HG03103 (cell line): ENCODE data around the gene LARP1.

Source experiments
- ATAC-seq: cut with Tn5 transposase; IDR thresholded peaks from one replicate; pipeline ENCODE4 v1.9.1; 2021; ENCODE audit warnings: low read depth; ENCODE audit not compliant: unreplicated experiment

LARP1 gene

DNA sequence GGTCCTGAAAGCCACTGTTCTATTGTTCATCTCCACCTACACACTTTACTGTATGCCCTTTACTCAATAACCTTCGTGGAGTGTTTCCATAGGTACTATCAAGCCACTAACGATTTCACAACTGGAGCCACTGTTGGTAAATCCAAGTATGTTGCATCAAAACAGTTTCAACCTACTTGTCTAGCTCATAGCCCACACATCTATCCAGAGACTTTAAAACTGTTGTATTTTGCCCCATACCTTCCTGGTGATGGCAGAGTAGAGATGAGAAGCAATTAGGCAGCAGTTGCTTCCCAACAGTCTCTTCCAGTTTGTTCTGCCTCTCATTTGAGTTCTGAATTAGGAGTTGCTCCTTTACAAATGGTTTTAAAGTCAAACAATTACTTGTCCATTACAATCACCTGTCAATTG lies 94.6 kb downstream of the LARP1 start:
- ATAC-seq, result no peak

DNA sequence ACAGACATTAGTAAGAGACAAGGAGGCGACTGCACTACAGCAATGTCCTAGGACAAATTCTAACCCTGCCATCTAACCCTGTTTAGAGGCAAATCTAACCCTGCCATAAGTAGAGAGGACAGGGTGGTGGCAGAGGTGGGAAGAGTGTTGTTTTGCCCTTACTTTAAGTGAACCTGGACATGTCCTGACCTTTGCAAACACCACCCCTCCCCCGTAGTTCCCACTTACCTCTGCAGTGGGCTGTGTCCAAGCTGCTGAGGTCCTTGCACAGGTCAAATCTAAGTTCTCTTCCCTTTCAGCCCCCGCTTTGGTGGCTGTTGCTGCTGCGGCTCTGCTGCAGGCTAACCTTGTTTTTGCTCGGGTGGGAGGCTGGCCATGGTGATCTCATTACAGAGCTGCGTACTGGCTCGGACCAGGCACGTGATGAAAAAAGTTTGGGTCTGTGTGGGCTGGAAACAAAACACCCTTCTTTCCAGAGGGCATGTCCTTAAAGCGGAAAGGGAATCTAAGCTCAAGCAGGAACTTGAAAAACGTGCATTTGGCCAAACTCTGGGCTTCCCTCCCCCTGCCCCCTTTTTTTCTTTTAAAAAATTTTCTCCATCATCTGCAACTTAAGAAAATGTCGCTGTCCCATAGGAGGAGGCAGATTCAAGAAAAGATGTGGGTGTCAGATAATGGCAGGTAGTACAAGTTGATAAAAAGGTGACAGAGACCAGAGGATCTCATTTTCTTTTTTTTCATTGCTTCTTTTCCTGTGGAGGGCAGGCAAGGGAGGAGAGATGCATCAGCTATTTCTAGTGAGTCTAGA lies 95.3 kb downstream of the LARP1 start, which contains the start of gene FAXDC2:
FAXDC2 (minus strand) TSS at position 349 of the 808 bp plus-strand sequence. CDS start 12,425 bp downstream, outside the sequence.
- ATAC-seq, result no peak

DNA sequence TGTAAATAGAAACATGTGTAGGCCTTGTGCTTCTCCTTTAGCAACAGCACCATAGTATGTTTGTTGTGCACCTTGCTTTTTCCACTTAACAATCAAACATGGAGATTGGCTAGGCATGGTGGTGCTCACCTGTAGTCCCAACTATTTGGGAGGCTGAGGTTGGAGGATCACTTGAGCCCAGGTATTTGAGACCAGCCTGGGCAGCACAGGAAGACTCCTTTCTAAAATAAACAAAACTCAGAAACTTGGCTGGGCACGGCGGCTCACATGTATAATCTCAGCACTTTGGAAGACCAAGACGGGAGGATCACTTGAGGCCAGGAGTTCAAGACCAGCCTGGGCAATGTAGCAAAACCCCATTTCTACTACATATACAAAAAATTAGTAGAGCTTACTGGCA lies 96.2 kb downstream of the LARP1 start:
- no peak for ATAC-seq

DNA sequence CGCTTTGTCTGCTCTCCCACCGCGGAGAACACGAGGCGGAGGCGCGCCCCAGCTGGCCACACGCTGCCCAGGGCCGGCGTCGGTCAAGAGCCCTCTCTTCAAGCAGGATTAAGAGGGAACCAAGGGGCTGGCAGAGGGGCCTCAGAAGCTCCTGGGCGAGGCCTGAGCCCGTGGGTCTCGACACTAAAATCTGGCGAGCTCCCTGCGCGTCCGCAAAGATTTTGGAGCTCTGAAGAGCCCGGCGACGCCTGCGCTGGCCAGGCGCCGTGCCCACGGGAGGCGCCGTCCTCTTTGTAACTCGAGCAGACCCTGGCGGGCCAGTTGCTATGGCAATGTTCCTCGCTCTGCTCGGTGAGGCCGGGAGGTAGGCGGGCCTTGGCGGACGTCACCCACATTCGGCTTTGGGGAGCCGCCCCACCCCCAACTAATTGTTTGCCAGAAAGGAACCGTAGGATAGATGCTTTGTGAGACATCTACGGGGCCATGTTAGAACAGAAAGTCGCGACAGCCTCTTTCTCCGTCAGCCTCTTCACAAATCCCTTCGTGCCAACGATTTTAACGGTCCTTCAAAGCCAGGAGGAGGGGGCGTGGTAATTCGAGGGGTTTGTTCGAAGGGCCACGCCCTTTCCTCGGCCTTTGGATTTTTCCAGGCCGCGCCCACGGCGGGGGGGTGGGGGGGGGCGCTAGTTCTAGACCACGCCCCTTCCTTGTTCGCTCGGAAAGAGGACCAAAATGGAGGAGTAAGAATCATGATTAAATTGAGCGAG lies 102.5 kb downstream of the LARP1 start:
- ATAC-seq, result peak; percentile 58

DNA sequence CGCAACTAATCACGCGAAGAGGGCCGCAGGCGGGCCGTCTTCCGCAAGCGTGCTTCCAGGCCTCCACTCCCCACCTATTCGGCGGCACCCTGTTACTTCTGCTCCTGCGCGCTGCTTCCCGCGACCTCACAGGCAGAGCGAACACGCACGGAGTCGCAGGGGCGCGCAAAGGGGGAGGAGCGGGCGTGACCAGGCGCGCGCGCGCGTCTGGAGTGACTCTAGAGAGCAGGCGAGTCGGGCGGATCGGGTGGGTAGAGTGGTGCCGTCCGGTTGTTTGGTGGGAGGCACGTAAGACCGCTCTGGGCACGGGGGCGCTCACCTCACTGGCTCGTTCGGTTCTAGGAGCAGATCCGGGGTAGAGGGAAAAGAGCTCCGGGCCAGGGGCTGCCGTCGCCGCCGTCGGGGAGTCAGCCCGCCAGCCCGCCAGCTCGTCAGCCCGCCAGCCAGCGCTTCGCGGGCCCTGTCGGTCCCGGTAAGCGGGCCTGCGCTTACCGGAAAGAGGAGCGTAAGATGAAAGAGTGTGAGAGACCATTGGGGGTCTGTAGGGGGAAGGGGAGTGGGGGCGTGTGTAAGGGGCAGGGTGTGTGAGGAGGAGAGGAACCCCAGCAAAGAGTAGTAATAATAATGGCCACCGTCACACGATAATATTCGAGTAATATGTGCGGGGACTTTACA lies 103.3 kb downstream of the LARP1 start, which contains the start of gene CNOT8:
CNOT8 (plus strand) TSS at position 331 of the 675 bp plus-strand sequence. CDS start 4,652 bp downstream, outside the sequence.
- ATAC-seq, result peak; percentile 74

DNA sequence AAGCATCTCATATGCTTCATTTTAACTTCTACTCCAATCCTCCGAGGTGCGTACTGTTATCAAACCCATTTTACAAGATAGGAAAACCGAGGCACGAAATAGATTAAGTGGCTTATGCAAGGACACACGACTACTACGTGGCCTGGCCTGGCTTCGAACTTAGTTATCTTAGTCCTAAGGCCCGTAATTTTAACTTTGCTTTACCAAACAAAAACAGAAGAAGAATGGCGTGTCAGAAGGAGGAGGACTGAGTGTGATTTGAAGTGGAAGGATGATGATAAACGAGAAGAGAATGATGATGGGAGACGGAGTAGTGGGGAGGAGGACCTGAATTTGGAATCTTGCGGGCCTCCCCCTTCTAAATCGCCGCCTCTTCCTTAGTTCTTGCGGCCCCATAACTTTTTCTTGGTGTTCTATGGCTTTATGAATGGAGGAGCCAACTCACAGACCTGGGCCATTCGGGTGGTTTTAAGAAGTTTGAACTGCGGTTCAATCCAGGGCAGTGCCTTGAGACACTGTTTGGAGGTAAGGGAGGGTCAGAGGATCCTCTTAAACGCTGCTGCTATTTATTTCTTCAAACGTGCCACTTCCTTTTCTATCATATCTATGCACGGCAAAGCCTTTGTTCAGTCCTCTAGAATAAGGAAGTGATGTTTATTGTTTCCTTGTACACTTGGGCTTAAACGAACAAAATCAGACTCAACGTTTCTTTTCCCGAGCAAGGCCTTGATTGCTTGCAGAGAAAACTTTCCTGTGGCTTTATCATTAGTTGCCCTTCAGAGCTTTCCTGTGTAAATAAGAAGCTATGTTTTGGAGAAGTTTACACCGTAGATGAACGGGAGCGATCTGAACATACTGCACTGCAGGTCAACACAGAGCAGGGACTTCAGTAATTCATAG lies 104.0 kb downstream of the LARP1 start:
- ATAC-seq, result no peak

DNA sequence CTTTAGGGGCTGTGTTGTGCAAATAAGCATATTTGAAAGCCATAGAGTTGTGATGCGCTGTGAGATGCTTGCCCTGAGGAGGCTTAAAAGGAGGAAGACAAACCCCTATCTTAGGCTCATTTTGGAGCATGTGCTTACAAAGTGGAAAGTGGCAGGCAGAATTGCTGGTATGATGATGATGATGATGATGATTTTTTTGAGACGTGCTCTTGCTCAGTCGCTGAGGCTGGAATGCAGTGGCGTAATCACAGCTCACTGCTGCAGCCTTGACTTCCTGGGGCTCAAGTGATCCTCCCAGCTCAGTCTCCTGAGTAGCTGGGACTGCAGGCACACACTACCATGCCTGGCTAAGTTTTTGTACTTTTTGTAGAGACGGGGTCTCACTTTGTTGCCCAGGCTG lies 104.9 kb downstream of the LARP1 start:
- no peak for ATAC-seq

DNA sequence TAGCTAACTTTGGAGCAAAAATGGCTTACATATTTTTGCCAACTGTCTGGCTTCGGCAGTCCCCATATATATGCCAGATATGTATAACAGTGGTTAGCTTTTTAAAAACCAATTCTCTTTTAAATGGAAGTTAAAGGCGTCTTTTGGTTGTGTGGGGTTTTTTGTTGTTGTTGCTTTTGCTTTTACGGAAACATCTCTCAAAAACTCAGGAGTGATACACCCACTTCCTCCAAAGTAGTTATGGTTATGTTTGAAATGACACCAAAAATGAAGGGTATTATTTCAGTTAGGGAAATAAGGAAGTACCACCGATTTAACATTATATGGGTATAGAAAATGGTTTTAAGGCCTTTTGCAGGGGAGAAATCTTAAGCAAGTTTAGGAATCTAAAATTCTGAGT lies 105.6 kb downstream of the LARP1 start:
- no peak for ATAC-seq

DNA sequence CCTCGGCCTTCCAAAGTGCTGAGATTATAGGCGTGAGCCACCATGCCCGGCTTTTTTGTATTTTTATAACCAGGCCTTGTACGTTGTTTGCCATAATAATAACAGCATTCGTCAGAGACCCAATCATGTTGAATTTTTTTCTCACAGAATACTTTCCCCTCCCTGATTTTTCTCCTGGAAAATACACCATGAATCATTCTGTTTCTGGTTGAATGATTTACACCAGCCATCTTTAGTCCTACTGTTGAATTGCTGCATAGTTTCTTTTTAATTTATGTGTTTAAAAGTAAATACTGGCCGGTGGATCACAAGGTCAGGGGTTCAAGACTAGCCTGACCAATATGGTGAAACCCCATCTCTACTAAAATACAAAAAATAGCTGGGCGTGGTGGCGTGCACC lies 106.8 kb downstream of the LARP1 start:
- ATAC-seq, result no peak

DNA sequence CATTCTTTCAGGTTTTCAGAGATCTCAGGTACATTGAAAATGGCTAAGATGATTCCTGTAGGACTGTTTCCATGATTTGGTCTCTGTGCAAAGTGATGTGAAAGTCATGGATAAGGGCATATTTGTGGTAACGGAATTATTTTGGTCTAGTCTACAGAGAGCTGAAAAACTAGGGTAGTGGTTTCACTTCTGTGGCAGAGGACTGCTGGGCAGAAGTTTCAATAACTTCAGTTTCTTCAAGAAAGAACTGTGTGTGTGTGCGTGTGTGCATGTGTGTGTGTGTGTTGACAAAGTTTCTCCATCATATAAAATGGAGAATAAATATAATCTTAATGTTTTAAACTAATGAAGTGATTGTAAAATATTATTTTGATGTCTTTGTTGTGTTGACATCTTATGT lies 107.6 kb downstream of the LARP1 start:
- ATAC-seq, result no peak

DNA sequence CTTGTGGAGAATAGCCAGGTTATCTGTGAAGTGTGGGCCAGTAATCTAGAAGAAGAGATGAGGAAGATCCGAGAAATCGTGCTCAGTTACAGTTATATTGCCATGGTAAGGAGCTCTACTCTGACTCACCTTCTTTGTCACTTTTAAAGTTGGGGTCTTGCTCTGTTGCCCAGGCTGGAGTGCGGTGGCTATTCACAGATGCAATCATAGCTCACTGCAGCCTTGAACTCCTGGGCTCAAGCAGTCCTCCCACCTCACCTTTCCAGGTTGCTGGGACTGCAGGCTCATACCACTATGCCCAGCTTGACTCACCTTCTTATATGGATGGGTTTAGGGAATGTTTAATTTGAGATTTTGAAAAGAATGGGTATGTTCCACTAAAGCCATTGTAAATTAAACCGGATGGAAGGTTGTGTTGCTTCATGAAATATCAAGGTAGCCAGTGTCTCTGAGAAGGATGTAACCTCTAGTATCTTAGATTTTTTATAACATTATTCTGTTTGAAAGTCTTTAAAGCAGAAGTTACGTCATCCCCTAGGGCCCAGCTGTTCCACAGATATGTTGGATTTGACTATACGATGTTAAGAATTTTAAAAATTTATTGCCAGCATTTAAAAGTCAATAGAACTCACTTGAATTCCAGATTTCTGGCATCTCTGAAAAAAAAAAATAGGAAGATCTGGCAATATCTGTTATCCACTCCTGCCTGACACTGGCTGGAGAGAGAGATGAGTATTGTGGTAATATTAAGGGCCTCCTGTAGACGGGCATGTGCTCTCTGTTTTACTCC lies 108.3 kb downstream of the LARP1 start:
- no peak for ATAC-seq

DNA sequence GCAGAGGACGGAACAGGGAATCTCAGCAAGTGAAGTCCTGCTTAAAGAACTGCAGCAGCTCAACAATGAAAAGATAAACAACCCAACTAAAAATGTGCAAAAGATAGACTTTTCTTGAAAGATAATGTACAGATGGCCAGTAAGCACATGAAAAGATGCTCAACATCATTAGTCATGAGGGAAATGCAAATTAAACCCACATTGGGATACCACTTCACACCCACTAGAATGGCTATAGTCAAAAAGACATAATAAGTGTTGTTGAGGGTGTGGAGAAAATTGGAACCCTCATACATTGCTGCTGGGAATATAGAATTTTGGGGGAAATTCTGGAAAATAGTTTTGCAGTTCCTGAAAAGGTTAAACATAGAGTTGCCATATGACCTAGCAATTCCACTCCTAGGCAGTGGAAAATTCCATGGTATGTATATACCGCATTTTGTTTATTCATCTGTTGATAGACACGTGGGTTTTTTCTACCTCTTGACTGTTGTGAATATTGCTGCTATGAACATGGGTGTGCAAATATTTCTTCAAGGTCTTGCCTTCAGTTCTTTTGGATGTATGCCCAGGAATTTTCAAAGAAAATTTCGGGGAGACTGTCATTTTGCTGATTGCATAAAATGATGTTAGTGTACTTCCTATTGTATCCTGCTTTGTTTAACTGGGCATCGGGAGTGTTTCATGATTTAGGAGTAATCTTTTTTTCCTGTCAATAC lies 110.4 kb downstream of the LARP1 start:
- ATAC-seq, result no peak

DNA sequence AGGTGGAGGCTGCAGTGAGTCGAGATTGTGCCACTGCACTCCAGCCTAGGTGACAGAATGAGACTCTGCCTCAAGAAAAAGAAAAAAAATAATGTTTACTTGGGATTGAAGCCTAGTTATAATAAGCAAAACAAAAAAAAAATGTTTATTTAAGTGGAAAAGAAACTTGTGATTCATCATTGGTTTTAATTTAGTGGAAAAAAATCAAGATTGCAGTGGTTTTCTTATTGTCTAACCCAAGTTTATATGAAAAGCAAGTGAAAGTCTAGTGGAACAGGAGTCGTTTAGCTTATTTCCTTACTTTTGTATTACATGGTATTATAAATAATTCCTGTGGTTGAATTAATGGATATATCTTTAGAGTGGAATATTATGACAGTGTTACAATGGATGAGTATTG lies 111.7 kb downstream of the LARP1 start:
- no peak for ATAC-seq
